OCI-M1 (cell line): ENCODE results near the gene TM9SF1.
A peak's percentile ranks its signal among the peaks of the same experiment; 100 is the strongest.

Experiments used
- DNase-seq: peaks from one replicate; lab custom pipeline; 2025; lab: John Stamatoyannopoulos, UW

Gene TM9SF1

GRCh38 chr14:24178399-24179178, 16.7 kb downstream of the TM9SF1 start:
- DNase-seq: no peak

DNA sequence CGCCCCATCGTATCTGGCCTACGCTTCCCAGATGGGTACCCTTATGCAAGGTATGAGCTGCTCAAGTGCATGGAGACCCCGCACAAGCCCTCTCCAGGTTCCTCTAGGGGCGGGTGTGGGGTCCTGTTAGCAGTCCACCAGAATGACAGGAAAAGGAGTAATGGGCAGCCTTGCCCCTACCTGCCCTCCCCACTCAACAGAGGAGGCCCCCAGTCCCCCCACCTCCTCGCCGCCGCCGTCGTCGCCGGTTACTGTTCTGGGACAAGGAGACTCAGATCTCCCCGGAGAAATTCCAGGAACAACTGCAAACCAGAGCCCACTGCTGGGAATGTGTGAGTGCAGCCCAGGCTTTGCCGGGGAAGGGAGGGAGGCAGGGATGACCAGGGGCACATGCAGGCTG, 17.4 kb downstream of the TM9SF1 start:
- DNase-seq: no peak

- no peak for DNase-seq
Observed at GRCh38 chr14:24177041-24177825, 18.0 kb downstream of the TM9SF1 start.

GRCh38 chr14:24176599-24176998, 18.6 kb downstream of the TM9SF1 start:
- DNase-seq: no peak

DNA sequence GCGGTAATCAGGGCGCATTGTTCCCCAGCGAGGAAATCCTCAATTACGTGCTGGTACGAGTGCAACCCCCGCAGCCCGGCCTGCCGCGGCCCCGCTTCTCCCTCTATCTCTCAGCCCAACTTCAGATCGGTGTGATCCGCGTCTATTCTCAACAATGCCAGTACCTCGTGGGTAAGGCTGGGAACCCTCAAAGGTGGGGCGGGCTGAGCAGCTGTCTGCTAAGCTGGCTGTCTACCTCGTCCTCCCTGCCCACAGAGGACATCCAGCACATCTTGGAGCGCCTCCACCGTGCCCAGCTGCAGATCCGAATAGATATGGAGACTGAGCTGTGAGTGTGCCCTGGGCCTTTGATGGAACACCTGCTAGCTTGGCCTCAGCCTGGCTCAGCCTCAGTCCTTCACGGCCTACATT, 22.4 kb downstream of the TM9SF1 start:
- DNase-seq: no peak

DNA sequence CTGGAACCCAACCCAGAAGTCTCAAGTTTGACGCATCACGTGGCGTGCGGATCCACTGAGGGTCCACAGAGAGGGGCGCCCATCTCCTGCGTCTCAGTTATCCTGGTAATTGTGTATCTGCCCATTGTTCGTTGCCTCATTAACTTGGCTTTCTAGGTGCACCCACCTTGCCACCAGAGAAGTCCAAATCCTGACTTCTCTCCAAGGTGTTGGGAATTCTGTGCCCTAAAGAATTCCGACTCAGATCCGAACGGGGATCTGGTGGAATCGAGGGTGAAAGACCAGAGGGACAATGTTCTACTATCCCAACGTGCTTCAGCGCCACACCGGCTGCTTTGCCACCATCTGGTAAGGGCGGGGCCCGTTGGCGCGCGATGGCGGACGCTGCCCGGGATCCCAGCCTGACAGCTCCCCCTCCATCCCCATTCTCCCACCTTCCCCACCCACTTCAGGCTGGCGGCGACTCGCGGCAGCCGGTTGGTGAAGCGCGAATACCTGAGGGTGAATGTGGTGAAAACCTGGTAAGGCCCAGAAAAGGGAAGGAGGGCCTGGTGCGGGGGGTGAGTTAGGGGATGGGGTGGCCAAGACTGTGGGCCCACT, 22.9 kb downstream of the TM9SF1 start:
- no peak for DNase-seq

DNA sequence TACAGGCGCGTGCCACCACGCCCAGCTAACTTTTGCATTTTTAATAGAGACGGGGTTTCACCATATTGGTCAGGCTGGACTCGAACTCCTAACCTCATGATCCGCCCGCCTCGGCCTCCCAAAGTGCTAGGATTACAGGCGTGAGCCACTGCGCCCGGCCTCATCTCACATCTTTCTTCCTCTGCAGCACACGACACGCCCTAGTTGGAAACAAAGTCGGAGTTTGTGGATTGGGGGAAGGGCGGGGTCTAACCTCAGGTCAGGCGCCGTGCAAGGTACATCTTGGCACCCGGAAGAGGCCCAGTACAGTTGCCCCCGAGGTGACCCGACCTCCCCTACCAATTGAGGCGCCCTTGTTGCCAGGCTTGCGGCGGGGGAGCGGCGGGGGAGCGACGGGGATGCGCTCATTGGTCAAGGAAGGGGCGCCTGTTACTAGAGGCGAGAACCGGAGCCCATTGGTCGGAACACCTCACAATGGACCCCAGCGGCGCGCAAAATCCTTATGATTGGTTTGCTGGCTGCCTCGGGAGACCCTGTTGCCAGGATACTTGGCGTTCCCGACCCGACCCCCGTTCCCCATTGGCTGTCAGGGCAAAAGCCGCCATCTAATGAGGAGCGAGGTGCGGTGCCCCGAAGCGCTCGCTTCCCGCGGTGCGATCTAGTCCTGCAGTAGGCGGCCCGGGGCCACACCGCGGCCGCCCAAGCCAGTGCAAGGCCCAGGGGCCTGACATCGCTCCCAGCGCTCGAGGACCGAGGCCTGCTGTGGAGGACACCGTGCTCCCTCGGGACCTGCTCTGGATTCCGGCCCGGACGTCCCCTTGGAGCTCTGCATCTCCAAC, 23.6 kb downstream of the TM9SF1 start, which contains the start of gene REC8:
Gene REC8 (plus strand): TSS at position 659 of the 839 bp plus-strand sequence. CDS start 473 bp downstream, outside the sequence.
- peak; percentile 94 for DNase-seq

DNA sequence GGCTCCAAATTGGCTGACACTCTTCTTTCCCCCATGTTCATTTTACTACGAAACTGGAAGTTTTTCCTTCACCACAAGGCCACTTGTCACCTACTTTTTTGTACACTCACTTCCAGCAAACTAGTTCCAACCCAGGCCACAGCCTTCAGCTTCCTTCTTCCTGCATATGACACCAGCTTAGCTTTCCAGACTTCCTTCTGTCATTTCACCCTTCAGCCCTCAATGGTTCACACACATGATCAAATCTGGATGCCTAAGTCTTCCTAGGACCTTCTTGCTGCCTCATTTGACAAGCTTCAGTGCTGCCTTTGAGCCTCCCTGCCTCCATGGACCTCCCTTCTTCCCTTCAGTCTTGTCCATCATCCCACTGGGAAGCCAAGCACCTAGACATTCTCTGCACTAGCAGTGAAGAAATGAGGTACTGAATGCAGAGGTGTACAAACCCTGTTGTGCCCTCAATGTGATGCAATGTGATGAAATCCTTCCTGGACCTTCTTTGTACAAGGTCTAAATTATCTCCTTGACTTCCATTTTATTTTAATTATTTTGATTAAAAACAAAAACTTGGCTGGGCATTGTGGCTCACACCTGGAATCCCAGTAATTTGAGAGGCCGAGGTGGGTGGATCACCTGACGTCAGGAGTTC, 27.6 kb downstream of the TM9SF1 start:
- peak; percentile 57 for DNase-seq

GRCh38 chr14:24165785-24166184, 29.5 kb downstream of the TM9SF1 start:
- DNase-seq: no peak

DNA sequence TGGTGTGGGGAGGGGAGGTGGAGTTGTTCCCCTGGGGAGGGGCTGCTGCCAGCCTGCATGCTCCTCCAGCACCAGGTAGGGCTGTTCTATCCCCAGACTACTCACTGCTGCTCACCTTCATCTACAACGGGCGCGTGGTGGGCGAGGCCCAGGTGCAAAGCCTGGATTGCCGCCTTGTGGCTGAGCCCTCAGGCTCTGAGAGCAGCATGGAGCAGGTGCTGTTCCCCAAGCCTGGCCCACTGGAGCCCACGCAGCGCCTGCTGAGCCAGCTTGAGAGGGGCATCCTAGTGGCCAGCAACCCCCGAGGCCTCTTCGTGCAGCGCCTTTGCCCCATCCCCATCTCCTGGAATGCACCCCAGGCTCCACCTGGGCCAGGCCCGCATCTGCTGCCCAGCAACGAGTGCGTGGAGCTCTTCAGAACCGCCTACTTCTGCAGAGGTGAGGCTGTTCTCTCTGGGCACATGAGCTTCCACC, 30.7 kb downstream of the TM9SF1 start:
- no peak for DNase-seq

DNA sequence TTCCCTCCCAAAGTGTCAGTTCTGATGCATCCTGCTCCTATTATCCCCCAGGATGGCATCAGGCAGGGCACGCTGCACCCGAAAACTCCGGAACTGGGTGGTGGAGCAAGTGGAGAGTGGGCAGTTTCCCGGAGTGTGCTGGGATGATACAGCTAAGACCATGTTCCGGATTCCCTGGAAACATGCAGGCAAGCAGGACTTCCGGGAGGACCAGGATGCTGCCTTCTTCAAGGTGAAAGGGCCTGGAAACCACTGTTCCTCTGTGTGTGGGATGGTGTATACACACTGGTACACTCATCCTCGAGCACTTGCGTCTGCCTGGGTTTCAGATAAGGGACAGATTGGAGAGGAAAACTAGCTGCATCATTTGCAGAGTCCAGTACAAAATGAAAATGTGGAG, 33.1 kb downstream of the TM9SF1 start:
- DNase-seq: no peak

- DNase-seq: peak; percentile 98
Observed at GRCh38 chr14:24160850-24161804, 34.1 kb downstream of the TM9SF1 start, which contains the start of gene IRF9. Gene IRF9 (plus strand): TSS chr14:24161265. CDS start chr14:24162145, 880 bp downstream.

- DNase-seq: no peak
Observed at GRCh38 chr14:24160499-24160849, 34.8 kb downstream of the TM9SF1 start.

GRCh38 chr14:24159777-24160498, 35.3 kb downstream of the TM9SF1 start:
- no peak for DNase-seq

GRCh38 chr14:24157331-24157730, 37.9 kb downstream of the TM9SF1 start:
- no peak for DNase-seq

DNA sequence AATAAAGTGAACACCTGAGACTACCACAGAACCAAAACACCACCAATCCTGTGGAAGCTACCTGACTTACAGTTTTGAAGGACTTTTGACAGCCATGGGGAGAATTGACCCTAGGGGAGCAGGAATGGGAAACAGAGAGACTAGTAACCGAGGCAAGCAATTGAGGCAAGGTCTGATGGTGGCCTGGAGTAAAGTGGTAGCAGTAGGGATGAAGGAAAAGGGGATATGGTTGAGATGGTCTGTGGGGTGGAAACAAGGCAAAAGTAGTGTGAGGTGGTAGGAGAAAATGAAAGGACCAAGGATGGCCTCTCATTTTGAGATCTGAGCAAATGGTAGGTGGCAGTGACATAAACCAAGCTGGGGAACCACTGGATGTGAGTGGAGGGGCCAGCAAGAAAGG, 38.4 kb downstream of the TM9SF1 start:
- DNase-seq: no peak

DNA sequence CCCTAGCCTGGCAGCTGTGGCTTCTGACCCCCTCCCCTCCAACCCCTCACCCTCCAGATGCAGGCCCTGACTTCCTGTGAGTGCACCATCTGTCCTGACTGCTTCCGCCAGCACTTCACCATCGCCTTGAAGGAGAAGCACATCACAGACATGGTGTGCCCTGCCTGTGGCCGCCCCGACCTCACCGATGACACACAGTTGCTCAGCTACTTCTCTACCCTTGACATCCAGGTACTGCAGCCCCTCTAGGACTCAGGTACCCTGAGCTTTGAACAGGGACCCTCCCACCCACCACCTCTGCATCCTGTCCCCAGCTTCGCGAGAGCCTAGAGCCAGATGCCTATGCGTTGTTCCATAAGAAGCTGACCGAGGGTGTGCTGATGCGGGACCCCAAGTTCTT, 40.1 kb downstream of the TM9SF1 start:
- DNase-seq: no peak

GRCh38 chr14:24151404-24152080, 43.7 kb downstream of the TM9SF1 start:
- no peak for DNase-seq

DNA sequence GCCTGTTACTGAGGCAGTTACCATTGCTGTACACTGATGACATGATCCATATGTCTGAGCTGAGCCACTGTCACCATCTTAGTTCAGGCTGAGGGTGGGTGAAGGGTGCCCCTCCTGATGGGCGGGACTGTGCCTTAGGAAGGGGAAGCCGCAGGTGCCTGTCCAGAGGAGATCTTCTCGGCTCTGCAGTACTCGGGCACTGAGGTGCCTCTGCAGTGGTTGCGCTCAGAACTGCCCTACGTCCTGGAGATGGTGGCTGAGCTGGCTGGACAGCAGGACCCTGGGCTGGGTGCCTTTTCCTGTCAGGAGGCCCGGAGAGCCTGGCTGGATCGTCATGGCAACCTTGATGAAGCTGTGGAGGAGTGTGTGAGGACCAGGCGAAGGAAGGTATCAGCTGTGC, 44.2 kb downstream of the TM9SF1 start:
- DNase-seq: no peak
